ENCODE measurements around the gene MAPK6. TPM values are rescaled to one million over a fixed set of nuclear protein-coding genes. Genes with fewer than 3 reads are reported as not detected.
"Not testable (repeated sequence)": the region's sequence is repeated elsewhere in the genome, so short reads cannot be mapped to it uniquely, and the experiment has no call there.

The MAPK6 gene
- total RNA-seq, 4 donors from 2014 or later: 48.8 to 73.1 (median 54.5) TPM

- TF ChIP-seq, protein P1, sequence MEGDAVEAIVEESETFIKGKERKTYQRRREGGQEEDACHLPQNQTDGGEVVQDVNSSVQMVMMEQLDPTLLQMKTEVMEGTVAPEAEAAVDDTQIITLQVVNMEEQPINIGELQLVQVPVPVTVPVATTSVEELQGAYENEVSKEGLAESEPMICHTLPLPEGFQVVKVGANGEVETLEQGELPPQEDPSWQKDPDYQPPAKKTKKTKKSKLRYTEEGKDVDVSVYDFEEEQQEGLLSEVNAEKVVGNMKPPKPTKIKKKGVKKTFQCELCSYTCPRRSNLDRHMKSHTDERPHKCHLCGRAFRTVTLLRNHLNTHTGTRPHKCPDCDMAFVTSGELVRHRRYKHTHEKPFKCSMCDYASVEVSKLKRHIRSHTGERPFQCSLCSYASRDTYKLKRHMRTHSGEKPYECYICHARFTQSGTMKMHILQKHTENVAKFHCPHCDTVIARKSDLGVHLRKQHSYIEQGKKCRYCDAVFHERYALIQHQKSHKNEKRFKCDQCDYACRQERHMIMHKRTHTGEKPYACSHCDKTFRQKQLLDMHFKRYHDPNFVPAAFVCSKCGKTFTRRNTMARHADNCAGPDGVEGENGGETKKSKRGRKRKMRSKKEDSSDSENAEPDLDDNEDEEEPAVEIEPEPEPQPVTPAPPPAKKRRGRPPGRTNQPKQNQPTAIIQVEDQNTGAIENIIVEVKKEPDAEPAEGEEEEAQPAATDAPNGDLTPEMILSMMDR (IDR thresholded peaks at IDR 0.05): no peak
- no peak for TF ChIP-seq POLR2A (IDR thresholded peaks at IDR 0.05)
- H3K4me3 ChIP-seq (ENCODE audit: low read depth, poor library complexity, severe bottlenecking): no peak overlapping the region
- intact Hi-C loops (cut with DNase I; ENCODE audit: low total_unique reads): no loop called here
- WGBS, 2 donors: 81 to 86% methylated on average over 2 of the region's 2 CpGs
- no peak for DNase-seq (ENCODE audit: low spot score in 2 of 2)
Measured at GRCh38 chr15:52030010-52030409, 11.0 kb downstream of the MAPK6 start.

GRCh38 chr15:52031556-52031955 lies 12.5 kb downstream of the MAPK6 start:
- intact Hi-C loops (cut with DNase I; ENCODE audit: low total_unique reads): no loop called here
- 81 to 83% methylated on average over 7 of the region's 7 CpGs for WGBS, 2 donors
- H3K4me3 ChIP-seq (ENCODE audit: low read depth, poor library complexity, severe bottlenecking): no peak overlapping the region
- no peak for TF ChIP-seq POLR2A (IDR thresholded peaks at IDR 0.05)
- TF ChIP-seq, protein P1 (IDR thresholded peaks at IDR 0.05): no peak
- DNase-seq (ENCODE audit: low spot score in 2 of 2): no peak

- intact Hi-C loops (cut with DNase I; ENCODE audit: low total_unique reads): no loop called here
- TF ChIP-seq, protein P1 (IDR thresholded peaks at IDR 0.05): no peak
- TF ChIP-seq POLR2A (IDR thresholded peaks at IDR 0.05): no peak
- no peak for DNase-seq (ENCODE audit: low spot score in 2 of 2)
- 52 to 64% methylated on average over 2 of the region's 2 CpGs for WGBS, 2 donors
- no peak overlapping the region for H3K4me3 ChIP-seq (ENCODE audit: low read depth, poor library complexity, severe bottlenecking)
Measured at GRCh38 chr15:52037889-52038505, 19.0 kb downstream of the MAPK6 start.

- 53 to 62% methylated on average over 3 of the region's 3 CpGs for WGBS, 2 donors
- TF ChIP-seq POLR2A (IDR thresholded peaks at IDR 0.05): no peak
- TF ChIP-seq, protein P1 (IDR thresholded peaks at IDR 0.05): no peak
- intact Hi-C loops (cut with DNase I; ENCODE audit: low total_unique reads): no loop called here
- DNase-seq (ENCODE audit: low spot score in 2 of 2): no peak
- H3K4me3 ChIP-seq (ENCODE audit: low read depth, poor library complexity, severe bottlenecking): no peak overlapping the region
Measured at GRCh38 chr15:52039925-52040781, 21.1 kb downstream of the MAPK6 start.

GRCh38 chr15:52042051-52042851 lies 23.2 kb downstream of the MAPK6 start:
- TF ChIP-seq POLR2A (IDR thresholded peaks at IDR 0.05): no peak
- TF ChIP-seq, protein P1 (IDR thresholded peaks at IDR 0.05): no peak
- DNase-seq (ENCODE audit: low spot score in 2 of 2): no peak
- WGBS, 2 donors: 85 to 87% methylated on average over 6 of the region's 6 CpGs
- intact Hi-C loops (cut with DNase I; ENCODE audit: low total_unique reads): no loop called here
- no peak overlapping the region for H3K4me3 ChIP-seq (ENCODE audit: low read depth, poor library complexity, severe bottlenecking)

DNA sequence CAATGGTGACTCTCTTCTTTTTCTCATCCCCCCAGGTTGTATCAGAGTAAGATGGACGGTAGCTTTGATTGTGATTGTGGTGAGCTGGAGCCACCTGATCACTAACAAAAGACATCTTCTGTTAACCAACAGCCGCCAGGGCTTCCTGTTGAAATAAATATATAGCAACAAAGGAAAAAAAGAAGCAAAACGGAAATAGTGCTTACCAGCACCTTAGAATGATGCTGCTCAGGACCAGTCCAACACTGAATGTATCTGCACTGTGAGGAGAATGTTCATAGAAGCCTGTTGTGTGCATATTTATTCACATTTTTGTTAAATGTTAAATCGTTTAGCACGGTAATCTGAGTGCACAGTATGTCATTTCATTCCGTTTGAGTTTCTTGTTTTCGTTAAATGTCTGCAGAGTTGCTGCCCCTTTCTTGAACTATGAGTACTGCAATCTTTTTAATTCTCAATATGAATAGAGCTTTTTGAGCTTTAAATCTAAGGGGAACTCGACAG lies 26.8 kb downstream of the MAPK6 start:
- intact Hi-C loops (cut with DNase I; ENCODE audit: low total_unique reads); H3K4me3 ChIP-seq (ENCODE audit: low read depth, poor library complexity, severe bottlenecking); DNase-seq (ENCODE audit: low spot score in 2 of 2): not testable (repeated sequence)
- 63 to 71% methylated on average over 8 of the region's 8 CpGs for WGBS, 2 donors

- 84 to 87% methylated on average over 5 of the region's 5 CpGs for WGBS, 2 donors
- DNase-seq (ENCODE audit: low spot score in 2 of 2); intact Hi-C loops (cut with DNase I; ENCODE audit: low total_unique reads): not testable (repeated sequence)
Measured at GRCh38 chr15:52046552-52046951, 27.5 kb downstream of the MAPK6 start.

More at GRCh38 chr15:52046552-52046951, 27.5 kb downstream of the MAPK6 start:
- H3K4me3 ChIP-seq (ENCODE audit: low read depth, poor library complexity, severe bottlenecking): not testable (repeated sequence)

Measured in lower leg skin (tissue), 4 donors.